Stimulated activated CD4-positive, alpha-beta T cell treated with anti-CD3 and anti-CD28 coated beads, Interleukin-4, amount 100 ng/mL, for 1 hour (primary cell): Measurements from ENCODE around the gene ERG.

Experiments
- DNase-seq: peaks from one replicate; pipeline ENCODE4 v3.0.0-alpha.2; 2020

The ERG gene, protein sequence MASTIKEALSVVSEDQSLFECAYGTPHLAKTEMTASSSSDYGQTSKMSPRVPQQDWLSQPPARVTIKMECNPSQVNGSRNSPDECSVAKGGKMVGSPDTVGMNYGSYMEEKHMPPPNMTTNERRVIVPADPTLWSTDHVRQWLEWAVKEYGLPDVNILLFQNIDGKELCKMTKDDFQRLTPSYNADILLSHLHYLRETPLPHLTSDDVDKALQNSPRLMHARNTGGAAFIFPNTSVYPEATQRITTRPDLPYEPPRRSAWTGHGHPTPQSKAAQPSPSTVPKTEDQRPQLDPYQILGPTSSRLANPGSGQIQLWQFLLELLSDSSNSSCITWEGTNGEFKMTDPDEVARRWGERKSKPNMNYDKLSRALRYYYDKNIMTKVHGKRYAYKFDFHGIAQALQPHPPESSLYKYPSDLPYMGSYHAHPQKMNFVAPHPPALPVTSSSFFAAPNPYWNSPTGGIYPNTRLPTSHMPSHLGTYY

GRCh38 chr21:38498057-38498833, at the start of gene ERG:
ERG (minus strand) TSS chr21:38498477; CDS start chr21:38498380, 97 bp downstream.
- DNase-seq = no peak

DNA sequence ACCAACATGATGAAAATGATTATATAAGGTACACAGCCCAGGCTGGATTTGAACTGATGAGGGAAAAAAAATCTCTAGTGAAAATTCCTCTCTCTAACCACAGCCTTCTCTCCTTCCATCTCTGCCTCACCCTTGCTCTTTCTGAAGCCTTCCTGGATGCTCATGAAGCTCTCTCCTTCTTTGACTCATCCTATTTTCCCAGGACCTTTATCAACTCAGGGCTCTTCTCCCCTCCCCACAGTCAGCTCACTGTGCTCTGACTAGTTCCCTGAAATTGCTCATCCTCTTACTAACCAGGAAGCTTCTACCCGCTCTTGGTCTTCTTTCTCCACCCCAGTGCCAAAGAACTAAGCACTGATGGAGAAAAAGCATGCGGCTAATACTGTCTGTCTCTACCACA, 46.4 kb upstream of the ERG start:
- DNase-seq = no peak

GRCh38 chr21:38542263-38542662, 44.0 kb upstream of the ERG start:
- DNase-seq = no peak

DNA sequence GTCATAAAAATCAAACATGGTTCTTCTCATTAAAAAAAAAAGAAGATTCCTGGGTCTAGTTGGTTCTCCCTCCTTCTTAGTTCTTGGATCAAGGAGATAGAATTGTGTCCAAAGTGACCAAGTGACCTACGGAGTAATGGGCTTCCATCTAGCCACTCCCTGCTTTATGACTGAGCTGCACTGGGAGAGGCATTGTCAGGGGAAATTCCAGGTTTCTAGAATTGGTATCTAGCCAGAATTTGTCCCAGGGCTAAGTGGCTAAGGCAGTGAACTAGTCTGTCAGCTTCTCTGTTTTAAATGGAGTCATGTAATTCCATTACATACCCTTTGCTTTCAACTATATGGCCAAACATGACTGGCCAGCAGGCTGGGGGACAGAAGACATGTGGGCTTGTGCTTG, 40.1 kb upstream of the ERG start:
- no peak for DNase-seq

DNA sequence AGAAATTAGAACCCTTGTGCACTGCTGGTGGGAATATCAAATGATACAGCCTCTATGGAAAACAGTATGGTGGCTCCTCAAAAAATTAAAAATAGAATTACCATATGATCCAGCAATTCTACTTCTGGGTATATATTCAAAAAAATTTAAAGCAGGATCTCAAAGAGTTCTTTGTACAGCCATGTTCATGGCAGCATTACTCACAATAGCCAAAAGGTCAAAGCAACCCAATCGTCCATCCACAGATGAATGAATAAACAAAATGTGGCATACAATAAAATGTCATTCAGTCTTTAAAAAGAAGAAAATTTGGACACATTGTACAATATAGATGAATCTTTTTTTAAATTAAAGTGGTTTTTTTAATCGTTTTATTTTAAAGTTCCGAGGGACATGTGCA, 36.3 kb upstream of the ERG start:
- DNase-seq = no peak

GRCh38 chr21:38533887-38534286, 35.6 kb upstream of the ERG start:
- no peak for DNase-seq

DNA sequence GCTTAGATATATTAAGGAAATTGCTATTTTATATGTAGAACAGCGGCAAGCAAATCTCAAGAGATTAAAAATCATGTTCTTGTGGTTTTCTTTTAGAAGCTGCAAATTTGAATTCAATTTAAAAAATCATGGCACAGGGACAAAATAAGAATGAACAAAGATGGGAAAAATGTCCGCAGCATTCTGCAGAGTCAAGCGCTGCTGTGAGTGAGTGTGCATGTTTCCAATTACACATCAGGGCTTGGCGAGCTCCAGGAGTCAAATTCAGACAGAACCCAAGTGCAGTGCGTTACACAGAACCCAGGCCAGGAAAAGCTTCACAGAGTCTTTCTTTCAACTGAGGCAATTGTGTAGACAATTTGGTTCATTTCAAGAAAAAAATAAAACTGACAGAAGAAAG, 33.3 kb upstream of the ERG start:
- DNase-seq = no peak

DNA sequence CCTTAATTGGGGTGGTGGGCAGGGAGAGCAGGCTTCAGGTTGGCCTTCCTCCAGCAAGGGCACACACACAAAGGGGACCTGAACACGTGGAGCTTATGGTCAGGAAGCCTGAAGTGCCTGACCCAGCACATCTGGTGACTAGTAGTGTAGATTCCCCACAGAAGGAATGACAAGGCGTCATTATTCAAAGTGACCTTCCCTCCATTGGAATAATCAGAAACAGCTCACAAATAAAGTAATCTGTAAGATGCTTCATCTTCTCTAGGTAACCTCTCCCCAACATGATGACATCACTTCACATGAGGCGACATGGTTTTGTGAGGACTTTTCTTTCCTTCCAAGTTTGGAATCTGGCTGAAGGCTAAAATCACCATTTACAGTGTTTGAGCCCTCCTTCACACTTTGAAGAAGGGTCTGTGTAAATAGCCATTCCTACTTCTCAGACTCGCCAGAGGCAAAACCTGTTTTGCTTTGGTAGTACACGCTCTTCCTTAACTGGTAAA, 32.8 kb upstream of the ERG start:
- DNase-seq = no peak

DNA sequence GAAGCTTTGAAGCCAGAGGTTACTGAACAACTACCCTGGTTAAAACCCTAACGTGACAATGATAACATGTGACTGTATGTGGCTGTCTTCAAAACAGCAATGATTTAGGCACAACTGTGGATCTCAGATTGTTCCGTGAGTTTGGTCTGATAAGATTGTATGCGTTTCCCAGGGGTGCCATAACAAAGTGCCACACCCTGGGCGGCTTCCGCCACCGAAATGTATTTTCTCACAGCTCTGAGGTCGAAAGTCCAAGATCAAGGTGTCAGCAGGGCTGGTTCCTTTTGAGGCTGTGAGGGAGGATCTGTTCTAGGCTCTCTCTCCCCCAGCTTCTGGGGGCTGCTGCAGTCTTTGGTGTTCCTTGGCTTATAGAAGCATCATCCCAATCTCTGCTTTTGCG, 29.5 kb upstream of the ERG start:
- no peak for DNase-seq

DNA sequence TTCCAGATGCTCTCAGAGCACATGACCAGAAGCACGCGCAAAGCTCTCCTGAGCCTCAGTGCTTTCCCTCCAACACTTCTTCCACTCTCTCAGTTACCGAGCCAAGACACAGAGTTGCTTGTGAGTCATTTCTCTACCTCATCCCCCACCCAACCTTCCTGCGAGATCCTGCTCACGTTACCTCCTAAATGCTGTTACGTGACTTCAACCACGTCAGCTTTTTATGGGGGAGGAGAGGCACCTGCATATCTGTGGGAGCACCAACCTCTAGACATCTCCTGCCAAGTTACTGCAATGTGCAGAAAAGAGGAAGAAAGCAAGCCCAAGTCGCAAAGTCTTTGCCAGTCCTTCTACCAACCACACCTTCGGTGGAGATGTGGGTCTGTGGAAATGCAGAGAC, 27.2 kb upstream of the ERG start:
- DNase-seq = no peak

DNA sequence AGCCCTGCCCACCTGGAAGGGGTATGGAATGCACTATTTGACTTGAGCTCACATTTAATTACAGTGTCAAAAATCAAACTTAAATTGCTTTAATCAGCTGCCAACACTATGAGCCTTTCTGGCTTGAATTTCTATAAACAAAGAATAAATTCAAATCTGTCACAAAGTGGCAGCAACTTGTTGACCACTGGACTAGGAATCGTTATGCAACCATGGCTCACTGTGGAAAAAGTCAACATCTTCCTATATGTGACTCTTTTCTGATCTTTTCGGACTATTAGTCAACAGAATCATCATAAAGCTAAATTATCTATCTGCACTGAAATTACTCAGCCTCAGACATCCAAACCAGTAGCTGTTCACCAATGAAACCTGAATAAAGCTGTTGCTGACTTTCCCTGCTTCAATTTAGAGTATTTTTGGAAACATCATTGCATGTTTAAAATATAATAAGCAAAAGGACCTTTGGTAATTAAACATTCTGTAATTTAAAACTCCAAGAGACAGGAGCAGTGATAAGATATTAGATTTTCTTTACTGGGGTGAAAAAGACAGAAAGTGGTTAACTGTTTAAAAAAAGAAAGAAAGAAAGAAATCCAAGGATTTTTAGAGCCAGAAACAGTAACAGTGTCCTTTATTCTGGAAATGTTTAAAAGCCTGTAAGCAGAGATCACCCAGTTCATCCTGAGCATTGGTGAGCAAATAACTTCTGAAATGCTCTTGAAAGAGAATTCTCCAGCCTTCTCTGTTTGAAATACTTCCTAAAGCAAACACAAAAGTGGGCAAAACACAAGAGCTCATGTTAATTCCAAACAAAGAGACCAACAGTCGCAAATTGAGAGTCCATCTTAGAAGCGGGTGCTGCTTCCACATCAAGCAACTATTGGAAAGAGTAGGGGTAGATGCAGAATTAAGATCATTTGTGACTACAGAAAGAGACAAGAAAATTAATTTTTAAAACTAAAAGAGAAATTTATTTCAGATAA, 26.2 kb upstream of the ERG start:
- DNase-seq = no peak

GRCh38 chr21:38520511-38520910, 22.2 kb upstream of the ERG start:
- no peak for DNase-seq

- no peak for DNase-seq
Measured at GRCh38 chr21:38511662-38512243, 13.5 kb upstream of the ERG start.

DNA sequence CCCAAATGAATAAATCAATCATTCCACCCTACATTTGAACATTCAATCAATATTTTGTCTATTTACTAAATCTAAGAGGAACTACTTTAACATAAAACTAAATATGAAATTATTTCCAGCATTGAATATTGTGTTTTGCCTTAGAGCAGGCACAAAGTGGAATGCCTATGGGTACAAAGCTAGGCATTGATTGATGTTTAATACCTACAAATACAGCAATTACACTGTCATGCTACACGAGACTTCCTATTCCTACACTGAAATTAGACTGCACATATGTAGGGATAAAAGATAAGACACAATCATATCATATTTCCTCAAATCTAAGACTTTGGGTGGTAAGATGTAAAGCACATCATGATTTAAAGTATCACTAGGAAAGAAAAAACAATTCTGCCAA, 12.9 kb upstream of the ERG start:
- DNase-seq = no peak

DNA sequence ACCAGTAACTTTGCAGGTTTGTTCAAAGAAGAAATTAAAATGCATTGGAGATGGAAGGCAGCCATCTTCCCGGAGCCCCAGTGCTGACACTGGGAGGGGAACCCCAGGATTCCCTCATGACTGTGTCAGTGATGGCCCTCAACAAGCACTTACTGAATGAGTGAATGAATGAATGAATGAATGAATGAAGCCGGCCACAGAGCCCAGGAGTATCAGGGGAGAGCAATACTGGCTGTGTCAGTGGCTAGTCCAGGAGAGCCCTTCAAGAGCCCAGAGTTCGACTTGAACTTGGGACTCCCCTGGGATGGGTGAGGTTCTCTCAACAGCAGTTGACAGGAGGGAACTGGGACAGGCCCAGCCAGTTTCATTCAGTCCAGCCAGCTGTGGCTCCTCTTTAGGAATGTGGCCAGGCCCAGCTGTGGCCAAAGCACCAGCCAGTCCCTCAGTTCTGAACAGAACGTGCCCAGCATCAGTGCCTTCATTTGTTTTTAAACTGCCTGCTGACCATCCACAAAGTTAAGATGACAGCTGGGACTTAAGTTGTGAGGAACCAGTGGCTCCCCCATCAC, 9.2 kb upstream of the ERG start:
- DNase-seq = no peak

DNA sequence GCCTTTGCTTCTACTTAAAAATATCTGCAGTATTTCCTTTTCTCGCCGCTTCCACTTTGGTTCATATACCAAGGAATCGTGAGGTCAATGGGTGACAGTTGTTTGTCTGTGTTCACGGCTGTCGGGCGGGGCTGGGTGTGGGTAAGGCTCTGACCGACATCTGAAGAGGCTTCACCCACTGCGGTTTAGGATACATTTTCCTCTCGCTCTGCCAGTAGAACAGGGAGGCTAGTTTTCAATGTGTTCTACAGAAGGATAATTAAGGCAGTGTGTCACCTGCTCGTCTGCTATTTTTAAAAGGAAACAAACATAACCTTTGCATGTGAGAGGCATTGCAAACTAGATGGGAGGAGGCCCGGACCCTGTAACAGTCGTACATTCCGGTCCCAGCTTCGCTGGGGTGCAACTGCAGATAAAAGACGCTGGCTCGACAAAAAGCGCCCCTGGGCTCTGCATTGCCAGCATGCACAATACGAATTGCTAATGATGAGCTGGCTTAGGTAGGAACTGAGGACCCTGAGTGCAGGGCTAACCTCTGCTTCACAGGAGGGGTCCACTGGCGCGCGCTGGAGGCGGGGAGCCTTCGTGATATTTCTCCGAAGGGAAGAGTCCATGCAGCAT, 8.5 kb upstream of the ERG start:
- DNase-seq = no peak

- no peak for DNase-seq
Measured at GRCh38 chr21:38505654-38506523, 7.6 kb upstream of the ERG start.

GRCh38 chr21:38504066-38504465, 5.8 kb upstream of the ERG start:
- no peak for DNase-seq

DNA sequence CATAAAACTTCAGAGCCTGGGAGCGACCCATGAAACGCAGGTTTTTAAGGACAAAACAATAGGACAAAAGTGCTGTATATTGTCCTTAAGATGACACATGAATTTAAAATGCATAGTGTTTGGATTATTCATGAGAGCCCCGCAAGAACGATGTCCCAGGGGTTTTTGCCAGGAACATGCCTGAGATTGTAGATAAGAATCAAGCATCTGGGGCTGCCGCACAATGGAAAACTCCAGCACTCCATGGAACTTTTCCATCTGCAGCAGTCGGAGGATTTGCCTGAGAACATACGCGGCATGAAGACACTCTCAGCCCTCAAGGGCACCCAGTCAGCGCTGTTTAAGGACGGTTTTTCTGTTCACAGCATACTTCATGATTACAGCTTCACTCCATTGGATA, 5.3 kb upstream of the ERG start:
- no peak for DNase-seq

DNA sequence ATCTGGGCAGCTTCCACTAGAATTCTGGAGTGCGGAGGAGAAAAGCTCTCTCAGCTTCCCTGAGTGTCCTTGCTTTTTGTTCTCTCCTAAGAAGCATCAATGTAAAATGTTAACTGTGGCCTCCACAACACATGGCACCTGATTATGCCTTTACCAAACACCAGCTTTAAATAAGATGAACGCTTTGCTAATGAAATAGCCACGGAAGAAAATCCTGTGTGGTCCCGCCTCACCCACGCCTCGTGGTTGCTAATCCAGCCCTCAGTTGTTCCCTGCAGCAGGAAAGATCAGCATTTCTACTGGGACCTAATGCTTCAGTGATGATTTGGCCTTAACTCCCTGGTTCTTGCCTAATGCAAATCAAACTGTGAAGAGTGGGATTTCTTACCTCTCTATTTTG, 1.8 kb upstream of the ERG start:
- no peak for DNase-seq

GRCh38 chr21:38499296-38499695, 1.0 kb upstream of the ERG start:
- DNase-seq = no peak
